ENCODE data around the gene MEIS1.

- no peak for TF ChIP-seq ZNF174 (tag by site-specific recombination; IDR thresholded peaks at IDR 0.05)
- no peak for TF ChIP-seq KLF1 (tag by site-specific recombination; IDR thresholded peaks at IDR 0.05)
- TF ChIP-seq HOXA7 (CRISPR knock-in tag; IDR thresholded peaks at IDR 0.05; ENCODE audit: borderline replicate concordance) = no peak
- no peak for TF ChIP-seq ZNF223 (tag by site-specific recombination; IDR thresholded peaks at IDR 0.05)
- no peak for TF ChIP-seq ZBTB1 (tag by site-specific recombination; IDR thresholded peaks at IDR 0.05)
Measured at GRCh38 chr2:66466433-66466832, 31.5 kb downstream of the MEIS1 start.

All from HEK293 (cell line).